Upper lobe of left lung (tissue), 4 donors: Measurements from ENCODE around the gene PPP1CC.

ENCODE experiments used
- EP300 ChIP-seq, 4 donors: sonication (generic); formaldehyde crosslinking; IDR thresholded peaks; one replicate each; pipeline ENCODE4 v1.5.1; 2017; ENCODE audit warnings: antibody characterized with exemption in 4 of 4, control low read depth in 2 of 4
- POLR2A ChIP-seq, 4 donors: fragments of 450-650 bp; IDR thresholded peaks; one replicate each; pipeline ENCODE4 v1.5.1; 2016 to 2017; ENCODE audit warnings: antibody characterized with exemption in 4 of 4, mild to moderate bottlenecking in 2 of 4
- POLR2AphosphoS5 ChIP-seq, 2 donors: sonication (generic); formaldehyde crosslinking; IDR thresholded peaks; one replicate each; pipeline ENCODE4 v1.5.1; 2017; ENCODE audit warnings: antibody characterized with exemption in 2 of 2
- TF ChIP-seq, protein P1 (sequence below), 6 experiments: fragments of 450-650 bp in 4 of 6; fragments of 200-600 bp in 2 of 6; sonication (generic) in 2 of 6; IDR thresholded peaks; one replicate each; pipeline ENCODE4 v1.5.1; 2016 to 2019; ENCODE audit warnings: antibody characterized with exemption in 6 of 6

DNA sequence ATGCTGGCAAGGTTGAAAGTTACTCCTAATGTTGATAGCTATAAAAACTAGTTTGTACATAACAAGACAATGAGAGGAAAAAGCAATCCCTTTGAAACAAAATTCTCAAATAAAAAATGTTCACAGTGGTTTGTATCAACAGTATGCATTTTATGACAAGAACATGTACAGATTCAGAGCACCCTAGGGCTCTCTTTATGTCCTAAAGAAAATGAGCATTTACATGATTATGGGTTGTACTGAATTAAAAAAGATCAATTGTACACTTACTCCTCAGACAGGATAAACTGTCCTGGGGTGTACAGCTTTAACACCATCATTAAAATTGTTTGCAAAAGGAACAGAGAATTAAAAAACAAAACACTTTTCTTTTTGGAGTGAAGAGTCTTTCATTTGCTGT, 22.2 kb downstream of the PPP1CC start:
- TF ChIP-seq, protein P1, sequence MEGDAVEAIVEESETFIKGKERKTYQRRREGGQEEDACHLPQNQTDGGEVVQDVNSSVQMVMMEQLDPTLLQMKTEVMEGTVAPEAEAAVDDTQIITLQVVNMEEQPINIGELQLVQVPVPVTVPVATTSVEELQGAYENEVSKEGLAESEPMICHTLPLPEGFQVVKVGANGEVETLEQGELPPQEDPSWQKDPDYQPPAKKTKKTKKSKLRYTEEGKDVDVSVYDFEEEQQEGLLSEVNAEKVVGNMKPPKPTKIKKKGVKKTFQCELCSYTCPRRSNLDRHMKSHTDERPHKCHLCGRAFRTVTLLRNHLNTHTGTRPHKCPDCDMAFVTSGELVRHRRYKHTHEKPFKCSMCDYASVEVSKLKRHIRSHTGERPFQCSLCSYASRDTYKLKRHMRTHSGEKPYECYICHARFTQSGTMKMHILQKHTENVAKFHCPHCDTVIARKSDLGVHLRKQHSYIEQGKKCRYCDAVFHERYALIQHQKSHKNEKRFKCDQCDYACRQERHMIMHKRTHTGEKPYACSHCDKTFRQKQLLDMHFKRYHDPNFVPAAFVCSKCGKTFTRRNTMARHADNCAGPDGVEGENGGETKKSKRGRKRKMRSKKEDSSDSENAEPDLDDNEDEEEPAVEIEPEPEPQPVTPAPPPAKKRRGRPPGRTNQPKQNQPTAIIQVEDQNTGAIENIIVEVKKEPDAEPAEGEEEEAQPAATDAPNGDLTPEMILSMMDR (IDR thresholded peaks at IDR 0.05): no peak
- TF ChIP-seq POLR2A (IDR thresholded peaks at IDR 0.05): no peak
- no peak for TF ChIP-seq EP300 (IDR thresholded peaks at IDR 0.05)
- TF ChIP-seq POLR2AphosphoS5 (IDR thresholded peaks at IDR 0.05): no peak
